Ovary (tissue), 9 donors: ENCODE results near the gene LAMA1. TPM values are rescaled to one million over a fixed set of nuclear protein-coding genes. Genes with fewer than 3 reads are reported as not detected.

Experiments
- DNase-seq, 5 donors: peaks; one replicate each; pipeline ENCODE4 v3.0.0-alpha.2; 2019 to 2020
- H3K27ac ChIP-seq, 2 donors: fragments of 200-600 bp; one replicate each; pipeline versions ENCODE4 v1.5.1 to v1.8.0; 2019 to 2022
- H3K27me3 ChIP-seq: fragments of 200-600 bp; one replicate; pipeline ENCODE4 v1.8.0; 2022
- H3K36me3 ChIP-seq: fragments of 200-600 bp; sonication (generic); one replicate; pipeline ENCODE4 v1.5.1; 2019
- H3K4me1 ChIP-seq: one replicate; pipeline ENCODE4 v1.8.1; 2013; ENCODE audit warnings: mild to moderate bottlenecking, moderate library complexity; ENCODE audit not compliant: insufficient read depth
- H3K4me3 ChIP-seq: fragments of 200-600 bp; sonication (generic); one replicate; pipeline ENCODE4 v1.5.1; 2017
- H3K9me3 ChIP-seq, 2 donors: fragments of 200-600 bp in 1 of 2; sonication (generic) in 1 of 2; one replicate each; pipeline versions ENCODE4 v1.5.1 to v1.8.1; 2013 to 2019; ENCODE audit warnings: mild to moderate bottlenecking in 1 of 2, moderate library complexity in 1 of 2
- CTCF ChIP-seq, 3 donors: fragments of 450-650 bp in 2 of 3; fragments of 200-600 bp in 1 of 3; IDR thresholded peaks; one replicate each; pipeline versions ENCODE4 v1.5.1 to v1.8.0; 2016 to 2022; ENCODE audit warnings: antibody characterized with exemption in 3 of 3, mild to moderate bottlenecking in 1 of 3
- EP300 ChIP-seq: sonication (generic); formaldehyde crosslinking; IDR thresholded peaks from one replicate; pipeline ENCODE4 v1.6.1; 2017; ENCODE audit warnings: antibody characterized with exemption
- POLR2A ChIP-seq: fragments of 450-650 bp; IDR thresholded peaks from one replicate; pipeline ENCODE4 v1.6.1; 2017; ENCODE audit warnings: antibody characterized with exemption, mild to moderate bottlenecking, moderate library complexity
- WGBS, 3 donors: extraction: QIAGEN DNeasy Blood & Tissue Kit in 1 of 3; methylation state at CpG; one replicate each; pipeline versions ENCODE4 v1.1.5 to v1.1.7; 2013 to 2017; 5-methylcytosine and 5-hydroxymethylcytosine counted together
- intact Hi-C, 4 donors: fragments of 100-400 bp; cut with DNase I; formaldehyde crosslinking; loops; one replicate each; pipeline versions ENCODE4 v1.11.0 to v1.15.1; 2022 to 2023
- polyA plus RNA-seq, 2 donors: library from polyadenylated mRNA; stranded (reverse); fragments of 200-250 nt in 1 of 2; fragments of 350-450 nt in 1 of 2; fragmentation: Illumina TruSeq in 1 of 2; extraction: RNeasy Lipid Tissue Mini Kit (QIAGEN cat#74804) in 1 of 2; gene quantifications; one replicate each; pipeline ENCODE4 v1.2.3, GENCODE V29; 2013 to 2014
- total RNA-seq, 7 donors: library from RNA; depleted of rRNA in 2 of 7; stranded (reverse); fragments of >200 nt in 2 of 7; fragmentation: NEBNext Ultra II Directional in 3 of 7; extraction: Animal tissue kit (Norgen Biotek cat#: 25700) in 3 of 7; gene quantifications; one replicate each; pipeline versions ENCODE4 v1.1.0 to v1.2.4, GENCODE V29; 2016 to 2023
- donor health status: DM: no; HTN: no; CAD: no; lungs with moderate emphysema.
- donor health status: DM: no; HTN: no; CAD: no.
- donor health status: Bipolar disorder and iron deficiency.
- donor health status: DM: yes; HTN: yes; CAD: no.
- donor health status: DM: no; HTN: no; CAD: no.
- donor health status: DM: yes; HTN: yes; CAD: no.

Gene LAMA1
- total and polyA plus RNA-seq, 9 donors: 1.1 to 10.8 (median 3.8) TPM

GRCh38 chr18:6929370-6930102 is 188.1 kb downstream of the LAMA1 start:
- Histone ChIP-seq H3K27me3 (no peaks in the 10 kb centered on the region), H3K4me3 (no peak overlapping the region), H3K36me3 (no peaks in the 10 kb centered on the region), H3K4me1 (peaks cover 2% of the 10 kb centered on the region), H3K9me3 (no peaks in the 10 kb centered on the region), H3K27ac (no peak overlapping the region)
- no peak for TF ChIP-seq POLR2A
- no peak for TF ChIP-seq CTCF (IDR thresholded peaks at IDR 0.05)
- TF ChIP-seq EP300: no peak
- no peak for DNase-seq
- 91 to 94% (median 92%) methylated on average over 44 to 45 of the region's 45 CpGs for WGBS, 3 donors
- intact Hi-C loops: loop anchor here in 1 of 4 donors (10.0 kb wide), 1 partner anchor 245 kb away; no protein-coding TSS in a partner anchor

GRCh38 chr18:6928359-6928758 is 189.2 kb downstream of the LAMA1 start:
- Histone ChIP-seq H3K27me3 (no peaks in the 10 kb centered on the region), H3K4me3 (no peak overlapping the region), H3K4me1 (peaks cover 2% of the 10 kb centered on the region), H3K36me3 (no peaks in the 10 kb centered on the region), H3K27ac (no peak overlapping the region), H3K9me3 (no peaks in the 10 kb centered on the region)
- WGBS, 3 donors: 84 to 86% (median 84%) methylated on average over 11 of the region's 11 CpGs
- TF ChIP-seq CTCF (IDR thresholded peaks at IDR 0.05) (no peak), EP300 (no peak), POLR2A (no peak)
- intact Hi-C loops: loop anchor here in 1 of 4 donors (10.0 kb wide), 1 partner anchor 246 kb away; no protein-coding TSS in a partner anchor
- DNase-seq: no peak

GRCh38 chr18:6927153-6927552 is 190.4 kb downstream of the LAMA1 start:
- Histone ChIP-seq H3K27me3 (no peaks in the 10 kb centered on the region), H3K27ac (no peak overlapping the region), H3K9me3 (no peaks in the 10 kb centered on the region), H3K4me1 (peaks cover 2% of the 10 kb centered on the region), H3K36me3 (no peaks in the 10 kb centered on the region), H3K4me3 (no peak overlapping the region)
- no peak for DNase-seq
- intact Hi-C loops: loop anchor here in 1 of 4 donors (10.0 kb wide), 1 partner anchor 248 kb away; no protein-coding TSS in a partner anchor
- TF ChIP-seq EP300 (no peak), CTCF (IDR thresholded peaks at IDR 0.05) (no peak), POLR2A (no peak)
- WGBS, 3 donors: 57 to 64% (median 59%) methylated on average over 2 of the region's 2 CpGs

GRCh38 chr18:6923220-6923619 is 194.4 kb downstream of the LAMA1 start:
- intact Hi-C loops: loop anchor here in 3 of 4 donors (5.0 to 10.0 kb wide), 3 partner anchors 249 to 254 kb away; no protein-coding TSS in a partner anchor
- Histone ChIP-seq H3K9me3 (no peaks in the 10 kb centered on the region), H3K4me3 (no peak overlapping the region), H3K27ac (no peak overlapping the region), H3K27me3 (no peaks in the 10 kb centered on the region), H3K4me1 (peaks cover 2% of the 10 kb centered on the region), H3K36me3 (no peaks in the 10 kb centered on the region)
- TF ChIP-seq EP300 (no peak), POLR2A (no peak), CTCF (IDR thresholded peaks at IDR 0.05) (no peak)
- WGBS, 3 donors: 84 to 92% (median 84%) methylated on average over 1 of the region's 1 CpG
- DNase-seq: no peak
